ENCODE data around the gene BCL11B.

The BCL11B gene

DNA sequence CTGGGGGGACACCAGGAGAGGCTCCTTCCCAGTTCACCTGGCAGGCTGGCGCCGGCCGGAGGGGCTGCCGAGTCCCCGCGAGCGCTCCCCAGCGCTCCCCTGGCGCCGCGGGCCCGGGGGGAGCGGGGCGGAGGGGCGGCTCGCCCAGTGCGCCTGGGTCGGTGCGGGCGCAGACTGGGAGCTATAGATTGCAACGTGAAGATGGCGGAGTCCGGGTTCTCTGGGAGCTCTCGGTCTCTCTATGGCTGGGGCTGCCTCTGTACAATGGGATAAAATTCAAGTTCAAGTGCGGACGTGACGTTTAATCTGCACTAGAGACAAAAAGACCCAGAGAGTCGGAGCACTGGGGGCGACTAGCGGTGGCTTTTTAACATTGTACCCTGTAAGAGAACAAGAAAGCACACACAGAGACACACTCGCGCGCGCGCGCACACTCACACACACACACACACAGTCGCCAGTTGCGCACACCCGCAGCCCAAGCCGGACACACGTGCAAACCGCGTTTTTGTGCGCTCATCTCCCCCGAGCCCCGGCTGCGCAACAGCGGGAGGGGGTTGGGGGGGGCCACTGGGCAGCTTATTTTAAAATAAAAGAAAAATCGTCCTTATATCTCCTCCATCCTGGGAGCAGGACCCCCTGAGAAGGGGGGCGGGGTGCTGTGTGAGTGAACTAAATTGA is at the start of gene BCL11B:
TSS of gene BCL11B (minus strand) at position 247 of the 681 bp plus-strand sequence. CDS start 979 bp downstream, outside the sequence.
- Histone ChIP-seq H3K9ac (ENCODE audit: low read length) (no peak within 1 kb of the TSS), H3K4me3 (ENCODE audit: low read length) (peak within 1 kb of the TSS; percentile 59), H3K4me1 (ENCODE audit: control insufficient read depth, insufficient read depth, low read length) (no peaks in the 10 kb centered on the region), H3K27ac (ENCODE audit: low read depth, low read length) (no peak within 1 kb of the TSS), H3K36me3 (ENCODE audit: control insufficient read depth, insufficient read depth, low read length) (no peaks in the 10 kb centered on the region), H3K27me3 (ENCODE audit: control insufficient read depth, insufficient read depth, low read length) (peaks cover 17% of the 10 kb centered on the region)

DNA sequence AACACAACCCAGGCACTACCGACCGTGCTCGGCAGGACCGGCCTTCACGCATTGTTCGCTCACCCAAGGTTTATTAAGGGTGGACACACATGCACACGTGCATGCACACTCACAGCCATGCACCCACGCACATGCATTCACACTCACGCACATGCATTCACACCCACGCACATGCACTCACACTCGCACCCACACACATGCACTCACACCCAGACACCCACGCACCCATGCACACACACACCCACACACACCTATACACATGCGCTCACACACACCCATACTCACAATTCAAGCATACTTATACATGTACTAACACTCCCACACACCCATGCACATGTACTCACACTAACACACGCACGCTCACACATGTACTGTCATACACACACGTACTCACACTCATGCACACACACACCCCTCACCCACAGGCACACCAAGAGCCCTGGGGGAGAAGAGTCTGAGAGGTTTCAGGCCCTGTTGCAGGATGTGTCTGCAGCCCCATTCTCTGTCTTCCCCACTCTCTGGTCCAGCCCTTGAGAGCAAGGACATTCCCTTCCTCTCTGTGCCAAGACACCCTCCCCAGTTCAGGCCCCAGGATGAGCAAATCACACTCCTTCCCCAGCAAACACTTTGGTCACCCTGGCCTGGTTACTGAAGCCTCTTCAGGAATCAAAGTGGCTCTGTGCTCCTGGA is 49.4 kb upstream of the BCL11B start:
- Histone ChIP-seq H3K4me1 (ENCODE audit: control insufficient read depth, insufficient read depth, low read length) (no peaks in the 10 kb centered on the region), H3K27me3 (ENCODE audit: control insufficient read depth, insufficient read depth, low read length) (peaks cover 5% of the 10 kb centered on the region), H3K36me3 (ENCODE audit: control insufficient read depth, insufficient read depth, low read length) (no peaks in the 10 kb centered on the region), H3K4me3 (ENCODE audit: low read length) (no peak overlapping the region), H3K27ac (ENCODE audit: low read depth, low read length) (no peak overlapping the region), H3K9ac (ENCODE audit: low read length) (no peak overlapping the region)

DNA sequence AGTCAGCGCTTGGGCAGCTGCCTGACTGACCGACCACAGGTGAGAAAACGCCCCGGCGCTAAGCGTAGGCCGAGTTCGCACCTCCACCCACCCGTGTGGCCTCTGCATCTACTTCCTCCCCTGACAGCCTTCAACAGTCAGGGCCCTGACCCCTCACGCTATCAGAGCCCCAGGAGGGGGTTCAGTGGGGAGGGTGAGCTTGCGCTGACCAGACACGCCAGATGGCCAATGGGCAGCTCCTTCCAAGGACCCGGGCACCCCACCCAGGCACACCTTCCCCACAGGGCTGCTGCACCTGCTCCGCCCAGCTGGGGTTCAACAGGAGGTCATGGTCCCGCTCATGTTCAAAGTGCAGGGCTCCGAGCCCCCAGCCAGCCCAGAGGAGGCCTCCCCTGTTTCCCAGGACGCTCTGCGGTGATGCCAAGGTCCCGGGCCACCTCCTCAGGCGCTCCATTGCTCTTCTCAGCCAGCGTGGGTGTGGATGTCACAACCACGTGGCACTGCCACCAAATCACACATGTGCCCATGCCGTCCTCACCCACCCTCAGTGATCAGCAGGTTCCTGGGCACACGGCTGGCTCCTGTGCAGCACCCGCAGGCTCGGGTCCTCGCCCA is 48.7 kb upstream of the BCL11B start:
- Histone ChIP-seq H3K4me1 (ENCODE audit: control insufficient read depth, insufficient read depth, low read length) (no peaks in the 10 kb centered on the region), H3K4me3 (ENCODE audit: low read length) (no peak overlapping the region), H3K36me3 (ENCODE audit: control insufficient read depth, insufficient read depth, low read length) (no peaks in the 10 kb centered on the region), H3K9ac (ENCODE audit: low read length) (no peak overlapping the region), H3K27ac (ENCODE audit: low read depth, low read length) (no peak overlapping the region), H3K27me3 (ENCODE audit: control insufficient read depth, insufficient read depth, low read length) (peaks cover 5% of the 10 kb centered on the region)

DNA sequence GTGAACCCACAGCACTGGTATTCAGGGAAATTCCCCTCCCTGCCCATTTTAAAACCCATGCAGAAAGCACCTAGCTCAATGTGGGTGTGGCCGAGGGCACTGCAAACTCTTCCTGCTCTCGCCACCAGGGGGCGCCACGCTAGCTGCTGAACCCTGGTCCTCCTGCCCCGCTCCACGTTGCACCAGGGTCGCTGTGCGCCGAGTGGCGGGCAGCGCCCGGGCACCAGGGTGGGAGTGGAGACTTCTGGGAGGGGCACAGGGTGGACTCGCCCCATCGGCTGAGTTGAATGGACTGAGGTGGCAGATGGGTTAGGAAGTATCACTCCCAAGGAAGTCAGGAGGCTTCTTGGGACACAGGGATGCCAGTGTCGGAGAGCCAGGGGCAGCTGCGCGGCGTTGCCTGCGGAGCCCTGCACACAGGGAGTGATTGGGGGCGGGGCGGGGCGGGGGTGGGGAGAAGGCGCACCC is 48.1 kb upstream of the BCL11B start:
- H3K27me3 ChIP-seq (ENCODE audit: control insufficient read depth, insufficient read depth, low read length) = peaks cover 5% of the 10 kb centered on the region
- H3K27ac ChIP-seq (ENCODE audit: low read depth, low read length) = no peak overlapping the region
- no peak overlapping the region for H3K4me3 ChIP-seq (ENCODE audit: low read length)
- no peaks in the 10 kb centered on the region for H3K4me1 ChIP-seq (ENCODE audit: control insufficient read depth, insufficient read depth, low read length)
- no peak overlapping the region for H3K9ac ChIP-seq (ENCODE audit: low read length)
- no peaks in the 10 kb centered on the region for H3K36me3 ChIP-seq (ENCODE audit: control insufficient read depth, insufficient read depth, low read length)

DNA sequence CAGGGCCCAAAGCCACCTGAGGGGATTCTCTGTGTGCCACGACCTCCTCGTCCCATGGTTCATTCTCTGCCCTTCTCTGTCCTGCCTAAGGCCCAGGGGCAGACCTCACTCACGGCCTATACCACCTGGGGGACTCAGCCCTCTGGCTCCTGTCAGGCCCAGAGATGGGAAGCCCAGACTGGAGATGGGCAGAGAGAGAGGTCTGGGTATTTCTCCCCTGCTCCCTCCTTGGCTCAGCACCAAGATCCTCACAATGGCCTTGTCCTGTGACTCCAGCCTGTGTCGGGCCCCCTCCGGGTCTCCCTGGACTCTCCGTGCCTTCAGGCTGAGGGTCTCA is 46.9 kb upstream of the BCL11B start:
- Histone ChIP-seq H3K27ac (ENCODE audit: low read depth, low read length) (no peak overlapping the region), H3K4me3 (ENCODE audit: low read length) (no peak overlapping the region), H3K36me3 (ENCODE audit: control insufficient read depth, insufficient read depth, low read length) (no peaks in the 10 kb centered on the region), H3K27me3 (ENCODE audit: control insufficient read depth, insufficient read depth, low read length) (peaks cover 5% of the 10 kb centered on the region), H3K9ac (ENCODE audit: low read length) (no peak overlapping the region), H3K4me1 (ENCODE audit: control insufficient read depth, insufficient read depth, low read length) (no peaks in the 10 kb centered on the region)

DNA sequence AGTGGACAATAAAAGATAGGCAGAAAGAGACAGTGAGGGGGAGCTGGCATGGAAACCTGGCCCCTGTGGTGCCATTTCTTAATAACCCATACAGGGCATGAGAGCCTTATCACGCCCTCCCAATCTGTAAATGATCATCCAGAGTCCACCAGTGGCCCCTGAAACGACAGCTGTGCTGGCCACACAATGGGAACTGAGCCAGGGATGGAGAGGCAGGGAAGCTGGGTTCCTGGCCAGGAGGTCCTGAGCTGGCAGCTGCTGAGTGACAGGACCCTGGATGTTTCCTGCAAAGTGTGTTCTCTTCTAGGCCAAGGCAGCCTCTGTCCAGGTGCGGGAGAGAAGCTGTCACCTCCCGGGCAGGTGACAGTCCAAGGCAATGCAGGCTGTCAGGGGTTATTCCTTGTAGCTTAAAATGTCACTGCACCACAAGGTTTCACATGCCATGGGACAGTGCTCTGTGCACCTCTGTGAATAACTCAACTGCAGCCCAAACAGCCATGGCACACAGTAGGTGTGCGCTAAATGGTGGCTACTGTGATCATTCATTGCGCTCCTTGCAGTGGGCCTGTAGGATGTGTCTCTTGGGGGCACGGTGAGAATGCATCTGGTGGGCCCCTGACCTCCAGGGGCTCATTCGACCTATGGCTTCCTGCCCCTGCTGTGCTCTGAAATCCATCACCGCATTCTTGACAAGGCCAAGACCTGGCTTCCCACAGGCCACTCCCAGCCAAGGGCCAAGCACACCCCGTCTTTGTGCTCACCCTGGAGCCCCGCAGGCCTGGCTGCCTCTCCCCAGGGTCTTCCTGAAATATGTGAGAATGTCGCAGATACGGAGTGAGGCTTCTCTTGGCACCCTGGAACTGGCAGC is 46.3 kb upstream of the BCL11B start:
- H3K4me3 ChIP-seq (ENCODE audit: low read length) = no peak overlapping the region
- no peaks in the 10 kb centered on the region for H3K36me3 ChIP-seq (ENCODE audit: control insufficient read depth, insufficient read depth, low read length)
- H3K27ac ChIP-seq (ENCODE audit: low read depth, low read length) = no peak overlapping the region
- no peak overlapping the region for H3K9ac ChIP-seq (ENCODE audit: low read length)
- H3K27me3 ChIP-seq (ENCODE audit: control insufficient read depth, insufficient read depth, low read length) = peaks cover 5% of the 10 kb centered on the region
- H3K4me1 ChIP-seq (ENCODE audit: control insufficient read depth, insufficient read depth, low read length) = no peaks in the 10 kb centered on the region

DNA sequence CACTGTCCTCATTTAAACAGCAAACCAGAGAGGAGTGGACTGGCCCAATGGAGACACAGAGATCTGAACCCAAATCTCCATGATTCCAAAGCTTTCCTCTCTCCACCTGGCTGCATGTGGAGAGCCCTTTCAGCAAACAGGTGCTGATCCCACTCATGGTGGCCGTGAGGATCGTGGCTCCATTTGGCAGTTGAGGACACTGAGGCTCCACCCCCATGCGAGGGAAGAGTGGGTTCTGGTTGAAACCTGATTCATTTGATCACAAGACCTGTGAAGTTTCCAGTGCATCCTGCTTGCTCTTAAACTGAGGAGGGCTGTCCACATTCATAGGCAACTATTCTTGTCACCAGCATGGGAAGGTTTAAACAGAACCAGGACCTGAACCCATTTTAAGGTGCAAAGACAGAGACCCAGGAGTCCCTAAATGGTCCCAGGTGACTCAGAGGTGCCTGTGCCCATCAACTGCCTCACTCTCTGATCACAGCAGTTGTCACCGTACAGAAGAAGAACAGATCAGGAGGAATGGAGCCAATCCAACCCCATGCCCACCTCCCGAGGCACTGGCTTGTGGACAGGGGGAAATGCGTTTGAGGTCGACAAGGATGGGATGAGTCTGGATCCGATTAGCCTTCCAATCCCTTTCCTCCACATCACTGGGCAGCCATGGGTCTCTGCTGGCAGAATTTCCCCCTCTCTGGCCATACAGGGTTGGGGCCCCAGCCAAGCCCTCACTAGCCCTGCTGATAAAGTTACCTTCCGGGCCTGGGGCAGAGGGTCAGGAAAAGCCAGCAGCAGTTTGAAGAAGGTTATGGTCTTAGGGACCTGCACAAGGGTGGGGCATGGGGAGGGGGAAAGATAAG is 45.5 kb upstream of the BCL11B start:
- no peaks in the 10 kb centered on the region for H3K36me3 ChIP-seq (ENCODE audit: control insufficient read depth, insufficient read depth, low read length)
- H3K27ac ChIP-seq (ENCODE audit: low read depth, low read length) = no peak overlapping the region
- no peaks in the 10 kb centered on the region for H3K4me1 ChIP-seq (ENCODE audit: control insufficient read depth, insufficient read depth, low read length)
- H3K4me3 ChIP-seq (ENCODE audit: low read length) = no peak overlapping the region
- peaks cover 5% of the 10 kb centered on the region for H3K27me3 ChIP-seq (ENCODE audit: control insufficient read depth, insufficient read depth, low read length)
- no peak overlapping the region for H3K9ac ChIP-seq (ENCODE audit: low read length)

DNA sequence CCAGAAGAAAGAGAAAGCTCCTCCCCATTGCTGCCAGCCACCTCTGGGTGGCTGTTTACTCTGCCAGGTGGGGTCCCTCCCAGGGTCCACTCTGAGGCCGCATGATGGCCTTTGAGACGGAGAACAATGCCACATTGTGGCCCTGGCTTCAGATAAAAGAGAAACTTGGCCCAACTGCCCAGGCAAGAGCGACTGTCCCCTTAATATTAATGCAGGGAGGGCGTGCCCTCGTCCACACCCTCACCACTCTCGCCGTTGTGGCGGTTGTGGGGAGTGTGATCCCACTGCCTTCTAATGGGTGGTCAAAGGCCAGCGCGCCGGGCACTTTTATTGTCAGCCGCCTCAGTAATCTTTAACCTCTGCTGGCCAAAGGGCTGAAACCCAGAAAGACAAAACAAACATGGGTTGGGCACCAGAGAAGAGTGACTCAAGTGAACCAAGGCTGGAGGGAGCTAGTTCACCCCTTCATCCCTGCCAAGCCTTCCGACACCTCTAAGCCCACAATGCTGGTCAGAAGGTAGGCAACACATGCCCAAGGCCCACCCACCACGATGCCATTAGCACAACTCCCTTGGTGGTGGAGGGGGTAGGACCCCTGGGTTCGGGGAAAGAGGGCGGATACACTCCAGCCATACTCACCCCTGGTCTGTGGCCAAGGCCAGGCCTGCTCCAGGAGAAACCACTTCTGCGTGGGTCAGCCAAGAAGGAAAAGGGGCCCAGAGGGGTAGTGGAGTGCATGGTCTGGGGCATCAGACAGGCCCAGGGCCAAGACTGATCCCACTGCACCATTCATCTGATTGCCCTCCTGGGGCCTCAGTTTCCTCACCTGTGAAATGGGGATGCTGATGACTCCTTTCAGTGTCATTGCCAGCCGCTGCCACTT is 44.5 kb upstream of the BCL11B start:
- H3K4me3 ChIP-seq (ENCODE audit: low read length) = no peak overlapping the region
- peaks cover 5% of the 10 kb centered on the region for H3K27me3 ChIP-seq (ENCODE audit: control insufficient read depth, insufficient read depth, low read length)
- no peak overlapping the region for H3K9ac ChIP-seq (ENCODE audit: low read length)
- no peak overlapping the region for H3K27ac ChIP-seq (ENCODE audit: low read depth, low read length)
- H3K4me1 ChIP-seq (ENCODE audit: control insufficient read depth, insufficient read depth, low read length) = no peaks in the 10 kb centered on the region
- H3K36me3 ChIP-seq (ENCODE audit: control insufficient read depth, insufficient read depth, low read length) = no peaks in the 10 kb centered on the region

DNA sequence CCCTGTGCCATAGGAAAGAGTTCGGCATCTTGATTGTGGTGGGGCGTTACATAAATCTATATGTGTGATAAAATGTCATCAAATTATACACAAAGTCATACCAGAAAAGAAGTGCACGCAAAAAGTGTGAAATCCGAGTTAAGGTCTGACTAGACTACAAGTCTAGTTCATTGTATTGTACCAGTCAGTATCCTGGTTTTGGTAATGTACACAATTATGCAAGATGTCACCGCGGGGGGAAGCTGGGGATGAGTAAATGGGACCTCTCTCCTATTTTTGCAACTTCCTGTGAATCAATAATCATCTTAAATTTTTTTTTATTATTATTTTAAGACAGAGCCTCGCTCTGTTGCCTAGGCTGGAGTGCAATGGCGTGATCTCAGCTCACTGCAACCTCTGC is 43.2 kb upstream of the BCL11B start:
- no peak overlapping the region for H3K4me3 ChIP-seq (ENCODE audit: low read length)
- no peaks in the 10 kb centered on the region for H3K36me3 ChIP-seq (ENCODE audit: control insufficient read depth, insufficient read depth, low read length)
- no peak overlapping the region for H3K9ac ChIP-seq (ENCODE audit: low read length)
- peaks cover 3% of the 10 kb centered on the region for H3K27me3 ChIP-seq (ENCODE audit: control insufficient read depth, insufficient read depth, low read length)
- no peak overlapping the region for H3K27ac ChIP-seq (ENCODE audit: low read depth, low read length)
- no peaks in the 10 kb centered on the region for H3K4me1 ChIP-seq (ENCODE audit: control insufficient read depth, insufficient read depth, low read length)

DNA sequence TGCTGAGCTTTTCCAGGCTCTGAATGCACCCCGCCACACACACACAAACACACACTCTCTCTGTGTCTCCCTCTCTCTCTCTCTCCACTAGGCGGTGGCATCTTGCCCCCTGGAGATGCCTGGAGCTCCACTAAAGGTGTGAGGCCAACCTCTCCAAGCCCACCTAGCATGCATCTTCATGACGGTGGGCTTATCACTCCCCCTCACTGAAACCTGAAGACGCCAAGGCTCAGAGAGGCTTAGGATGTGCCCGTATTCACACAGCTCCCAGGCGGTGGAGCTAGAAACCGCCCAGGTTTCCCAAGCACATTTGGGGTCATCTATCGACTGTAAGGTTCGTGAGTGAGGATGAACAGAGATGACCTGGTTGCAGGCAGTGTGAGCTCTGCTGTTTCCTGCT is 42.6 kb upstream of the BCL11B start:
- Histone ChIP-seq H3K9ac (ENCODE audit: low read length) (no peak overlapping the region), H3K27ac (ENCODE audit: low read depth, low read length) (no peak overlapping the region), H3K36me3 (ENCODE audit: control insufficient read depth, insufficient read depth, low read length) (no peaks in the 10 kb centered on the region), H3K4me3 (ENCODE audit: low read length) (no peak overlapping the region), H3K27me3 (ENCODE audit: control insufficient read depth, insufficient read depth, low read length) (no peaks in the 10 kb centered on the region), H3K4me1 (ENCODE audit: control insufficient read depth, insufficient read depth, low read length) (no peaks in the 10 kb centered on the region)

DNA sequence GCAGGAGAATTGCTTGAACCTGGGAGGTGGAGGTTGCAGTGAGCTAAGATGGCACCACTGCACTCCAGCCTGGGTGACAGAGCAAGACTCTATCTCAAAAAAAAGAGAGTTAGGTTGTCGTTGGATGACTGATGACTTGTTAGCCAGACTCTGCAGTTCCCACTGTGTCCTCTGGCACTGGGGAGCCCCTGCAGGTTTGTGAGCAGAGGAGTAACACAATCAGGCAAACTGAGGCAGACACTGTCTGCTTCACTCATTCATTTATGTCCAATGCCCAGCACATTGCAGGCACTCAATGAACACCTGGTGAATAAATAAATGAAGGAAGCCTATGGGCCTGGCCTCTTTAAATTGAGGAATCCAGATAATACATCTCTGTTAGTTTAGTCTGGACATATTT is 41.2 kb upstream of the BCL11B start:
- H3K4me3 ChIP-seq (ENCODE audit: low read length) = no peak overlapping the region
- no peaks in the 10 kb centered on the region for H3K4me1 ChIP-seq (ENCODE audit: control insufficient read depth, insufficient read depth, low read length)
- no peak overlapping the region for H3K27ac ChIP-seq (ENCODE audit: low read depth, low read length)

More for the DNA sequence above, 41.2 kb upstream of the BCL11B start:
- no peaks in the 10 kb centered on the region for H3K27me3 ChIP-seq (ENCODE audit: control insufficient read depth, insufficient read depth, low read length)
- no peaks in the 10 kb centered on the region for H3K36me3 ChIP-seq (ENCODE audit: control insufficient read depth, insufficient read depth, low read length)
- H3K9ac ChIP-seq (ENCODE audit: low read length) = no peak overlapping the region

Measured in rectal smooth muscle tissue (tissue), 1 donor.